NT2/D1 (cell line): ENCODE results near the gene SEMA4C.

Experiments
- DNase-seq: peaks from one replicate; pipeline ENCODE4 v3.0.0-alpha.2; 2011; ENCODE audit warnings: low read depth, low spot score
- H3K27me3 ChIP-seq: 2 replicates; pipeline ENCODE4 v1.6.0; 2011; ENCODE audit warnings: mild to moderate bottlenecking; ENCODE audit not compliant: insufficient read length, insufficient read depth
- H3K36me3 ChIP-seq: 2 replicates; pipeline ENCODE4 v1.6.1; 2011; ENCODE audit warnings: mild to moderate bottlenecking, low read length, mixed read lengths; ENCODE audit not compliant: insufficient read depth, insufficient read length
- H3K4me1 ChIP-seq: 2 replicates; pipeline ENCODE4 v1.5.1; 2011; ENCODE audit not compliant: insufficient read depth, insufficient read length
- H3K4me3 ChIP-seq: 2 replicates; pipeline ENCODE4 v1.5.1; 2011; ENCODE audit warnings: low read depth; ENCODE audit not compliant: insufficient read length
- H3K9ac ChIP-seq: 2 replicates; pipeline ENCODE4 v1.6.0; 2011; ENCODE audit warnings: low read depth; ENCODE audit not compliant: insufficient read length
- H3K9me3 ChIP-seq: 2 replicates; pipeline ENCODE4 v1.5.1; 2011; ENCODE audit warnings: mild to moderate bottlenecking, low read length; ENCODE audit not compliant: insufficient read depth
- SUZ12 ChIP-seq: IDR thresholded peaks from 2 replicates; pipeline ENCODE4 v1.6.1; 2011; ENCODE audit not compliant: insufficient read length, insufficient read depth; ENCODE audit errors: extremely low read depth
- YY1 ChIP-seq: IDR thresholded peaks from 2 replicates; pipeline ENCODE4 v1.6.1; 2011; ENCODE audit not compliant: insufficient read length, insufficient read depth
- ZNF274 ChIP-seq: IDR thresholded peaks from 2 replicates; pipeline ENCODE4 v1.6.1; 2011; ENCODE audit warnings: mild to moderate bottlenecking, low read depth, low read length

The SEMA4C gene

GRCh38 chr2:96844405-96844808 lies 25.5 kb downstream of the SEMA4C start:
- no peak for DNase-seq
- Histone ChIP-seq H3K36me3 (peaks cover 45% of the 10 kb centered on the region), H3K4me1 (peaks cover 9% of the 10 kb centered on the region), H3K9me3 (no peaks in the 10 kb centered on the region), H3K27me3 (no peaks in the 10 kb centered on the region), H3K9ac (no peak overlapping the region), H3K4me3 (no peak overlapping the region)
- no peak for TF ChIP-seq ZNF274
- TF ChIP-seq YY1 = no peak
- TF ChIP-seq SUZ12 = no peak

- Histone ChIP-seq H3K36me3 (peaks cover 47% of the 10 kb centered on the region), H3K4me1 (peaks cover 12% of the 10 kb centered on the region), H3K9ac (no peak within 1 kb of the TSS), H3K4me3 (no peak within 1 kb of the TSS), H3K9me3 (no peaks in the 10 kb centered on the region), H3K27me3 (no peaks in the 10 kb centered on the region)
- DNase-seq = no peak
- no peak for TF ChIP-seq SUZ12
- TF ChIP-seq ZNF274 = no peak
- no peak for TF ChIP-seq YY1
These were observed 26.2 kb downstream of the SEMA4C start, which contains the start of gene ANKRD23 for GRCh38 chr2:96843538-96844268. Gene ANKRD23, minus strand, starts transcription at chr2:96844021. Its CDS starts 29 bp downstream, at chr2:96843992.

DNA sequence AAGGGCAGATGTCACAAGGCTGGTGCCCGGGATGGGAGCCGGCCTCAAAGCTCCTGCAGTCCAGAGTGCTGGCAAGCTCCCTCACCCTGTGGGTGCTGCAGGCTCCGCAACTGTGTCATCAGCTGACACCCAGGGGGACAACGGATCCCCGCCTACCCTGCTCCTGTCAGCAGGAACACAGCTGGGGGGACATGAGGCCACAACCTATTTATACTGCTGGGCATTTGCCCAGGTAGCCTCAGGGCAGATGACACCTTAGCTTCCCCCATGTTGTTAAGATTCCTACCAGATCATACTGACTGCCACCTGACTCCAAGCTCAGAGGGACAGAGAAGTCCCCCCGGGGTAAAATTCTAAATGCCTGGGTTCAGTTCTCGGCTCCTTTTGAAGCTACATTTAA lies 27.3 kb downstream of the SEMA4C start:
- H3K9ac ChIP-seq = no peak overlapping the region
- no peaks in the 10 kb centered on the region for H3K9me3 ChIP-seq
- no peak for DNase-seq
- TF ChIP-seq ZNF274 = no peak
- TF ChIP-seq YY1 = no peak
- TF ChIP-seq SUZ12 = no peak
- no peaks in the 10 kb centered on the region for H3K27me3 ChIP-seq
- peaks cover 16% of the 10 kb centered on the region for H3K4me1 ChIP-seq
- peaks cover 45% of the 10 kb centered on the region for H3K36me3 ChIP-seq
- H3K4me3 ChIP-seq = no peak overlapping the region

GRCh38 chr2:96841701-96842495 lies 28.0 kb downstream of the SEMA4C start:
- TF ChIP-seq YY1 = no peak
- no peaks in the 10 kb centered on the region for H3K27me3 ChIP-seq
- H3K9ac ChIP-seq = no peak overlapping the region
- H3K4me1 ChIP-seq = peaks cover 17% of the 10 kb centered on the region
- H3K9me3 ChIP-seq = no peaks in the 10 kb centered on the region
- H3K36me3 ChIP-seq = peaks cover 41% of the 10 kb centered on the region
- no peak overlapping the region for H3K4me3 ChIP-seq
- DNase-seq = no peak

GRCh38 chr2:96839875-96840850 lies 29.7 kb downstream of the SEMA4C start:
- DNase-seq = no peak
- H3K9me3 ChIP-seq = no peaks in the 10 kb centered on the region
- no peaks in the 10 kb centered on the region for H3K27me3 ChIP-seq
- peaks cover 40% of the 10 kb centered on the region for H3K36me3 ChIP-seq
- no peak for TF ChIP-seq YY1
- no peak for TF ChIP-seq SUZ12
- no peak for TF ChIP-seq ZNF274
- H3K9ac ChIP-seq = no peak overlapping the region
- peaks cover 17% of the 10 kb centered on the region for H3K4me1 ChIP-seq
- no peak overlapping the region for H3K4me3 ChIP-seq

DNA sequence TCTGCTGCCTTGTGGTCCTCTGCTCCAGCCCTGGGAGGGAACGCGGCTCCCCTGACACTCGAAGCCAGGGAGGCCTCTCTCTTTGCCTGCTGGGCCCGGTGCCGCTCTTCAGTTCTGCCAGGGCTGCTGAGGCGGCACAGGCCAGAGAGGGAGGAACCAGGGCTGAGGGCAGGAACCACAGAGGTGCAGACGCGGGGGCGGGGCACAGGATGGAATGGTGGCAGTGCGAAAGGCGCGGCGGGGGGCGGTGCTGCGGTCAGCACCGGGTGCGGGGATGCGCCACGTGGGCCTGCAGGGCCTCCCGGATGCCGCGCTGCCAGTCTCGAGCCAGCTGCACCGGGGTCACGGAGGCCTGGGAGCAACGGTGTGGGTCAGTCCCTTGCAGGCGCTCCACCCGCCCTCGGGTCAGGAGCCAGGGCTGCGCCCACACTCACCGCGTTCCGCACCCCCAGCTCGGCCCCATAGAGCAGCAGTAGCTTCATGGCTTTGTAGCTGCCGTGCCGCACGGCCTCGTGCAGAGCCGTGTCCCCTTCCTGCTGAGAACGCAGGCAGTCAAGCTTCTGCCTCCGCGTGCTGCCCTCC lies 30.5 kb downstream of the SEMA4C start:
- Histone ChIP-seq H3K9me3 (no peaks in the 10 kb centered on the region), H3K36me3 (peaks cover 47% of the 10 kb centered on the region), H3K4me1 (peaks cover 17% of the 10 kb centered on the region), H3K4me3 (no peak overlapping the region), H3K27me3 (no peaks in the 10 kb centered on the region), H3K9ac (no peak overlapping the region)
- TF ChIP-seq SUZ12 (no peak), YY1 (no peak), ZNF274 (no peak)
- no peak for DNase-seq
